ENCODE measurements around the gene NMT2. TPM values are rescaled to one million over a fixed set of nuclear protein-coding genes. Genes with fewer than 3 reads are reported as not detected.

Gene NMT2
- total RNA-seq, 6 experiments from 2014 or later = 18.1 to 34.5 (median 30.8) TPM

- no peaks in the 10 kb centered on the region for H3K9me3 ChIP-seq
- H3K27me3 ChIP-seq = no peaks in the 10 kb centered on the region
- peak overlapping the region; percentile 29 to 71 (median 48) for H3K27ac ChIP-seq
- peak overlapping the region; percentile 6 to 36 (median 32) for H3K4me3 ChIP-seq
- H3K36me3 ChIP-seq = no peaks in the 10 kb centered on the region
- TF ChIP-seq CTCF (IDR thresholded peaks at IDR 0.05) (no peak), POLR2A (IDR thresholded peaks at IDR 0.05) (peak; percentile 49)
- DNase-seq (no peak), ATAC-seq (peak; percentile 55 to 74 (median 66))
- intact Hi-C loops (cut with DNase I) = no loop called here
- H3K4me1 ChIP-seq = peaks cover 0 to 30% (median 0%) of the 10 kb centered on the region in 4 donors
- WGBS (ENCODE audit: insufficient coverage, low coverage, low lambda C conversion rate, missing lambda C conversion rate) = 40% methylated on average over 3 of the region's 3 CpGs
Measured at GRCh38 chr10:15176269-15176668, 7.8 kb upstream of the NMT2 start.

GRCh38 chr10:15175587-15175986, 7.1 kb upstream of the NMT2 start:
- H3K9me3 ChIP-seq = no peaks in the 10 kb centered on the region
- H3K27me3 ChIP-seq = no peaks in the 10 kb centered on the region
- peaks cover 0 to 31% (median under 1%) of the 10 kb centered on the region in 4 donors for H3K4me1 ChIP-seq
- ATAC-seq (no peak), DNase-seq (no peak)
- no peaks in the 10 kb centered on the region for H3K36me3 ChIP-seq
- 85% methylated on average over 6 of the region's 6 CpGs for WGBS (ENCODE audit: insufficient coverage, low coverage, low lambda C conversion rate, missing lambda C conversion rate)
- no peak for TF ChIP-seq POLR2A (IDR thresholded peaks at IDR 0.05)
- TF ChIP-seq CTCF (IDR thresholded peaks at IDR 0.05) = no peak
- H3K27ac ChIP-seq = no peak overlapping the region
- intact Hi-C loops (cut with DNase I) = no loop called here
- H3K4me3 ChIP-seq = no peak overlapping the region

GRCh38 chr10:15172306-15172840, 3.9 kb upstream of the NMT2 start:
- no peak overlapping the region for H3K27ac ChIP-seq
- no peaks in the 10 kb centered on the region for H3K9me3 ChIP-seq
- DNase-seq = no peak
- no peaks in the 10 kb centered on the region for H3K36me3 ChIP-seq
- H3K27me3 ChIP-seq = no peaks in the 10 kb centered on the region
- intact Hi-C loops (cut with DNase I) = no loop called here
- TF ChIP-seq CTCF (IDR thresholded peaks at IDR 0.05) (no peak), POLR2A (IDR thresholded peaks at IDR 0.05) (no peak)
- 97% methylated on average over 5 of the region's 7 CpGs for WGBS (ENCODE audit: insufficient coverage, low coverage, low lambda C conversion rate, missing lambda C conversion rate)
- no peak for ATAC-seq
- no peak overlapping the region for H3K4me3 ChIP-seq
- H3K4me1 ChIP-seq = peaks cover 0 to 34% (median 2%) of the 10 kb centered on the region in 4 donors

GRCh38 chr10:15169555-15170401, 1.3 kb upstream of the NMT2 start:
- ATAC-seq (no peak), DNase-seq (no peak)
- no peak for TF ChIP-seq CTCF (IDR thresholded peaks at IDR 0.05)
- no peak for TF ChIP-seq POLR2A (IDR thresholded peaks at IDR 0.05)
- WGBS (ENCODE audit: insufficient coverage, low coverage, low lambda C conversion rate, missing lambda C conversion rate) = 30% methylated on average over 16 of the region's 16 CpGs
- Histone ChIP-seq H3K27me3 (no peaks in the 10 kb centered on the region), H3K9me3 (no peaks in the 10 kb centered on the region), H3K4me3 (no peak overlapping the region), H3K27ac (peak overlapping the region in 2 of 3 donors; percentile 20 to 58), H3K36me3 (no peaks in the 10 kb centered on the region), H3K4me1 (peaks cover 0 to 34% (median 10%) of the 10 kb centered on the region in 4 donors)
- intact Hi-C loops (cut with DNase I) = no loop called here

Data from right lobe of liver (tissue), 6 donors.